GM12874 (cell line): ENCODE measurements around the gene FSTL3.

Source experiments
- CTCF ChIP-seq: IDR thresholded peaks from 2 replicates; pipeline ENCODE4 v1.5.1; 2011; ENCODE audit warnings: low read depth, mild to moderate bottlenecking, control low read depth, low read length, moderate library complexity; ENCODE audit not compliant: insufficient read depth

The FSTL3 gene

GRCh38 chr19:732148-733069, 56.2 kb downstream of the FSTL3 start:
- TF ChIP-seq CTCF = no peak
